Esophagus squamous epithelium (tissue), 4 donors: ENCODE results near the gene DOC2A.

Experiments used
- POLR2A ChIP-seq, 4 donors: fragments of 450-650 bp; IDR thresholded peaks; one replicate each; pipeline ENCODE4 v1.6.1; 2017; ENCODE audit warnings: antibody characterized with exemption in 4 of 4, mild to moderate bottlenecking in 4 of 4, moderate library complexity in 3 of 4
- TF ChIP-seq, protein P1 (sequence below), 6 experiments: fragments of 450-650 bp in 4 of 6; fragments of 200-600 bp in 2 of 6; sonication (generic) in 2 of 6; IDR thresholded peaks; one replicate each; pipeline ENCODE4 v1.5.1; 2016 to 2019; ENCODE audit warnings: antibody characterized with exemption in 6 of 6, mild to moderate bottlenecking in 4 of 6, moderate library complexity in 4 of 6

DNA sequence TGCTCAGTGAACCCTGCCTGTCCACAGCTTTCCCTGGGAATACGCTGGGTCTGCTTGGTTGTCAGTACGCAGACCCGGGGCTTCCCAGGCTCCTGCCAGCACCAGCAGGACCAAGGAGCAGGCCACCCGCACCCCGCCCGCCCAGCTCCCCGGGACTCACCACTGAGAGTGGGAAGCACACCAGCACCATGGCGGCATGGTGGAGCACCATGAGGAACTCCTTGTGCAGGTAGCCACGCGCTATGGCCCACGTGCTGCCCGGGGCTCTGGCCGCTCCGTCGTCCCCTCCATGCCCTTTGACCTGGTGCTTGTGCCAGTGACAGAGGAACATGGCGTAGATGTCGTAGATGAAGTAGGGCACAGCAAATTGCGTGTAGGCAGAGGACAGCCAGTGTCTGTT lies 15.6 kb upstream of the DOC2A start:
- TF ChIP-seq, protein P1, sequence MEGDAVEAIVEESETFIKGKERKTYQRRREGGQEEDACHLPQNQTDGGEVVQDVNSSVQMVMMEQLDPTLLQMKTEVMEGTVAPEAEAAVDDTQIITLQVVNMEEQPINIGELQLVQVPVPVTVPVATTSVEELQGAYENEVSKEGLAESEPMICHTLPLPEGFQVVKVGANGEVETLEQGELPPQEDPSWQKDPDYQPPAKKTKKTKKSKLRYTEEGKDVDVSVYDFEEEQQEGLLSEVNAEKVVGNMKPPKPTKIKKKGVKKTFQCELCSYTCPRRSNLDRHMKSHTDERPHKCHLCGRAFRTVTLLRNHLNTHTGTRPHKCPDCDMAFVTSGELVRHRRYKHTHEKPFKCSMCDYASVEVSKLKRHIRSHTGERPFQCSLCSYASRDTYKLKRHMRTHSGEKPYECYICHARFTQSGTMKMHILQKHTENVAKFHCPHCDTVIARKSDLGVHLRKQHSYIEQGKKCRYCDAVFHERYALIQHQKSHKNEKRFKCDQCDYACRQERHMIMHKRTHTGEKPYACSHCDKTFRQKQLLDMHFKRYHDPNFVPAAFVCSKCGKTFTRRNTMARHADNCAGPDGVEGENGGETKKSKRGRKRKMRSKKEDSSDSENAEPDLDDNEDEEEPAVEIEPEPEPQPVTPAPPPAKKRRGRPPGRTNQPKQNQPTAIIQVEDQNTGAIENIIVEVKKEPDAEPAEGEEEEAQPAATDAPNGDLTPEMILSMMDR (IDR thresholded peaks at IDR 0.05) = no peak
- TF ChIP-seq POLR2A (IDR thresholded peaks at IDR 0.05) = no peak
